D721Med (cell line): ENCODE data around the gene PROB1.
A peak's percentile ranks its signal among the peaks of the same experiment; 100 is the strongest.

Experiments used
- DNase-seq: peaks from one replicate; pipeline ENCODE4 v3.0.0; 2011; ENCODE audit warnings: low spot score; ENCODE audit not compliant: insufficient read length
- FAIRE-seq: peaks from 2 replicates; lab custom pipeline; 2011; peaks lifted over from hg19 to GRCh38; lab: Jason Lieb, UNC
- CTCF ChIP-seq: IDR thresholded peaks from 2 replicates; pipeline ENCODE4 v1.5.1; 2012; ENCODE audit warnings: mild to moderate bottlenecking, control low read depth; ENCODE audit not compliant: insufficient read depth; ENCODE audit errors: missing control alignments

PROB1 gene

GRCh38 chr5:139376364-139376763, 18.5 kb downstream of the PROB1 start:
- TF ChIP-seq CTCF: no peak

GRCh38 chr5:139374909-139375308, 20.0 kb downstream of the PROB1 start:
- TF ChIP-seq CTCF: no peak
- FAIRE-seq: no peak
- no peak for DNase-seq

More at GRCh38 chr5:139376364-139376763, 18.5 kb downstream of the PROB1 start:
- no peak for DNase-seq
- no peak for FAIRE-seq

- DNase-seq (no peak), FAIRE-seq (no peak)
- TF ChIP-seq CTCF: no peak
These were observed 23.1 kb downstream of the PROB1 start for GRCh38 chr5:139371482-139372435.

- no peak for TF ChIP-seq CTCF
- FAIRE-seq: no peak
These were observed 25.7 kb downstream of the PROB1 start for GRCh38 chr5:139369181-139369580.

GRCh38 chr5:139368613-139369012, 26.3 kb downstream of the PROB1 start:
- peak; percentile 17 for TF ChIP-seq CTCF
- FAIRE-seq: no peak
- no peak for DNase-seq

More at GRCh38 chr5:139369181-139369580, 25.7 kb downstream of the PROB1 start:
- DNase-seq: no peak

- DNase-seq: no peak
- FAIRE-seq: no peak
- no peak for TF ChIP-seq CTCF
These were observed 30.4 kb downstream of the PROB1 start for GRCh38 chr5:139364466-139364865.

GRCh38 chr5:139363937-139364336, 31.0 kb downstream of the PROB1 start:
- TF ChIP-seq CTCF: no peak
- DNase-seq: no peak
- FAIRE-seq: no peak
